ENCODE results near the gene SPTB.
A peak's percentile ranks its signal among the peaks of the same experiment; 100 is the strongest.

SPTB gene

GRCh38 chr14:64772397-64772950 lies 107.2 kb downstream of the SPTB start:
- peak in 1 of 10 donors; percentile 71 for DNase-seq
- intact Hi-C loops (cut with DNase I), result no loop called here

GRCh38 chr14:64771161-64771560 lies 108.5 kb downstream of the SPTB start:
- intact Hi-C loops (cut with DNase I), result no loop called here
- DNase-seq, result no peak

GRCh38 chr14:64770751-64771150 lies 109.0 kb downstream of the SPTB start:
- DNase-seq, result peak in 1 of 10 donors; percentile 58
- intact Hi-C loops (cut with DNase I), result no loop called here

GRCh38 chr14:64769096-64770020 lies 110.3 kb downstream of the SPTB start:
- intact Hi-C loops (cut with DNase I), result loop anchor here (10.0 kb wide), 1 partner anchor 235 kb away; no protein-coding TSS in a partner anchor
- DNase-seq, result peak in 1 of 10 donors; percentile 48

- intact Hi-C loops (cut with DNase I), result loop anchor here (10.0 kb wide), 1 partner anchor 234 kb away; no protein-coding TSS in a partner anchor
- peak in 1 of 10 donors; percentile 62 for DNase-seq
These were observed 111.2 kb downstream of the SPTB start for GRCh38 chr14:64768401-64769095.

GRCh38 chr14:64767215-64767964 lies 112.3 kb downstream of the SPTB start:
- intact Hi-C loops (cut with DNase I), result loop anchor here (10.0 kb wide), 1 partner anchor 233 kb away; no protein-coding TSS in a partner anchor
- peak in 1 of 10 donors; percentile 70 for DNase-seq

- intact Hi-C loops (cut with DNase I), result loop anchor here (10.0 kb wide), 1 partner anchor 232 kb away; no protein-coding TSS in a partner anchor
- DNase-seq, result peak in 1 of 10 donors; percentile 80
These were observed 113.1 kb downstream of the SPTB start for GRCh38 chr14:64766430-64767151.

GRCh38 chr14:64765740-64766302 lies 113.9 kb downstream of the SPTB start:
- intact Hi-C loops (cut with DNase I), result loop anchor here (10.0 kb wide), 1 partner anchor 231 kb away; no protein-coding TSS in a partner anchor
- DNase-seq, result peak in 1 of 10 donors; percentile 42

GRCh38 chr14:64764641-64765520 lies 114.8 kb downstream of the SPTB start:
- DNase-seq, result peak in 9 of 10 donors; percentile 45 to 96 (median 74)
- intact Hi-C loops (cut with DNase I), result loop anchor here (1.0 to 10.0 kb wide), 3 partner anchors 58 to 230 kb away; no protein-coding TSS in a partner anchor

GRCh38 chr14:64763801-64764621 lies 115.7 kb downstream of the SPTB start:
- intact Hi-C loops (cut with DNase I), result loop anchor here (1.0 to 10.0 kb wide), 3 partner anchors 57 to 229 kb away; no protein-coding TSS in a partner anchor
- DNase-seq, result peak in 7 of 10 donors; percentile 29 to 90 (median 55)

- intact Hi-C loops (cut with DNase I), result loop anchor here (5.0 to 10.0 kb wide), 2 partner anchors 56 to 228 kb away; no protein-coding TSS in a partner anchor
These were observed 116.5 kb downstream of the SPTB start for GRCh38 chr14:64763085-64763782.

GRCh38 chr14:64762044-64763034 lies 117.4 kb downstream of the SPTB start:
- intact Hi-C loops (cut with DNase I), result loop anchor here (5.0 to 10.0 kb wide), 2 partner anchors 55 to 228 kb away; no protein-coding TSS in a partner anchor
- peak in 9 of 10 donors; percentile 54 to 94 (median 65) for DNase-seq

More at GRCh38 chr14:64763085-64763782, 116.5 kb downstream of the SPTB start:
- peak in 1 of 10 donors; percentile 19 for DNase-seq

- DNase-seq, result peak in 1 of 10 donors; percentile 54
- intact Hi-C loops (cut with DNase I), result loop anchor here (5.0 to 10.0 kb wide), 2 partner anchors 54 to 227 kb away; no protein-coding TSS in a partner anchor
These were observed 118.2 kb downstream of the SPTB start for GRCh38 chr14:64761441-64762043.

- intact Hi-C loops (cut with DNase I), result loop anchor here (5.0 to 10.0 kb wide), 2 partner anchors 54 to 226 kb away; no protein-coding TSS in a partner anchor
- DNase-seq, result peak in 1 of 10 donors; percentile 21
These were observed 118.8 kb downstream of the SPTB start for GRCh38 chr14:64760916-64761315.
